Stomach (tissue), 4 donors: Measurements from ENCODE around the gene IL17RB.

Experiments used
- CTCF ChIP-seq, 7 experiments: fragments of 450-650 bp in 4 of 7; fragments of 200-600 bp in 3 of 7; sonication (generic) in 3 of 7; IDR thresholded peaks; one replicate each; pipeline ENCODE4 v1.5.1; 2016 to 2019; ENCODE audit warnings: antibody characterized with exemption in 7 of 7, control low read depth in 2 of 7, mild to moderate bottlenecking in 1 of 7
- POLR2A ChIP-seq, 4 donors: fragments of 450-650 bp; IDR thresholded peaks; one replicate each; pipeline ENCODE4 v1.6.1; 2016; ENCODE audit warnings: antibody characterized with exemption in 4 of 4, control low read depth in 2 of 4, mild to moderate bottlenecking in 1 of 4, moderate library complexity in 1 of 4
- POLR2AphosphoS5 ChIP-seq, 3 donors: sonication (generic); formaldehyde crosslinking; IDR thresholded peaks; one replicate each; pipeline ENCODE4 v1.6.1; 2016; ENCODE audit warnings: antibody characterized with exemption in 3 of 3

DNA sequence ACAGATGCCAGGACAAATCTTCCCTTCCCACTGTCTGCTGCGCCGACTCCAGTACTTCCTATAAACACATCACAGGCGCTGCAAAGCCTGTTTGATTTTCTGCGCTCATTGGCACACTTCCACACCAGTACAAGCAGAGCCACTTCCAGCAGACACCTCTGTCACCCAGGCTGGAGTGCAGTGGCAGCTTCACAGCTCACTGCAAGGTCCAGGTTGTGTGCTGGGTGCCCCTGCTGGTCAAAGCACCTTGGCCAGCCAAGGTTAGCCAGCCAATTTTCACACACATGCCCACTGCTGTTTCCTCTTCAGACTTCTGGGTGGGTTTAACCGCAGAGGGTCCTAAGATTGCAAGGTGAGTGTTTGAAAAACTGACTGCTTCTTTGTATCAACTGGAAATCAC is 5.1 kb upstream of the IL17RB start:
- no peak for TF ChIP-seq POLR2AphosphoS5 (IDR thresholded peaks at IDR 0.05)
- peak in 2 of 7 experiments; percentile 19 to 22 for TF ChIP-seq CTCF (IDR thresholded peaks at IDR 0.05)
- TF ChIP-seq POLR2A (IDR thresholded peaks at IDR 0.05): no peak
